ENCODE results near the gene IL21R.
A peak's percentile ranks its signal among the peaks of the same experiment; 100 is the strongest.

Gene IL21R

DNA sequence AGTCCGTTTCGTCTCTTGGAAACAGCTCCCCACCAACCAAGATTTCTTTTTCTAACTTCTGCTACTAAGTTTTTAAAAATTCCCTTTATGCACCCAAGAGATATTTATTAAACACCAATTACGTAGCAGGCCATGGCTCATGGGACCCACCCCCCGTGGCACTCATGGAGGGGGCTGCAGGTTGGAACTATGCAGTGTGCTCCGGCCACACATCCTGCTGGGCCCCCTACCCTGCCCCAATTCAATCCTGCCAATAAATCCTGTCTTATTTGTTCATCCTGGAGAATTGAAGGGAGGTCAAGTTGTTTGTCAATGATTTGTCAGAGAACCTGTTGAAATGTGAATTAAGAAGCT is 48.2 kb downstream of the IL21R start:
- Histone ChIP-seq H3K79me2 (ENCODE audit: control insufficient read depth, low read length) (no peaks in the 10 kb centered on the region), H3K36me3 (ENCODE audit: control insufficient read depth, low read length) (peaks cover 41% of the 10 kb centered on the region), H3K27ac (ENCODE audit: low read depth, low read length) (no peak overlapping the region; the same call in 1 of the 2 replicates), H4K20me1 (ENCODE audit: control insufficient read depth, insufficient read depth, low read depth, low read length) (no peaks in the 10 kb centered on the region), H3F3A (ENCODE audit: control insufficient read depth, insufficient read depth) (peaks cover 10% of the 10 kb centered on the region), H3K27me3 (ENCODE audit: control insufficient read depth, low read length) (0 out of 2 replicates have a peak, but pooled peaks cover 7% of the 10 kb centered on the region), H3K4me1 (ENCODE audit: control insufficient read depth, low read length) (peaks cover 53% of the 10 kb centered on the region), H3K9me3 (ENCODE audit: control insufficient read depth, insufficient read depth, low read length) (no peaks in the 10 kb centered on the region), H3K4me2 (ENCODE audit: low read length) (peak overlapping the region; percentile 24), H3K4me3 (ENCODE audit: low read length) (no peak overlapping the region), H3K9me2 (replicated peaks; ENCODE audit: control insufficient read depth, low read length) (no peaks in the 10 kb centered on the region)
- TF ChIP-seq EZH2phosphoT487 (IDR thresholded peaks at IDR 0.05; ENCODE audit: borderline replicate concordance, low read length) (no peak), CTCF (IDR thresholded peaks at IDR 0.05; ENCODE audit: low read depth, low read length, poor library complexity, severe bottlenecking) (no peak)

DNA sequence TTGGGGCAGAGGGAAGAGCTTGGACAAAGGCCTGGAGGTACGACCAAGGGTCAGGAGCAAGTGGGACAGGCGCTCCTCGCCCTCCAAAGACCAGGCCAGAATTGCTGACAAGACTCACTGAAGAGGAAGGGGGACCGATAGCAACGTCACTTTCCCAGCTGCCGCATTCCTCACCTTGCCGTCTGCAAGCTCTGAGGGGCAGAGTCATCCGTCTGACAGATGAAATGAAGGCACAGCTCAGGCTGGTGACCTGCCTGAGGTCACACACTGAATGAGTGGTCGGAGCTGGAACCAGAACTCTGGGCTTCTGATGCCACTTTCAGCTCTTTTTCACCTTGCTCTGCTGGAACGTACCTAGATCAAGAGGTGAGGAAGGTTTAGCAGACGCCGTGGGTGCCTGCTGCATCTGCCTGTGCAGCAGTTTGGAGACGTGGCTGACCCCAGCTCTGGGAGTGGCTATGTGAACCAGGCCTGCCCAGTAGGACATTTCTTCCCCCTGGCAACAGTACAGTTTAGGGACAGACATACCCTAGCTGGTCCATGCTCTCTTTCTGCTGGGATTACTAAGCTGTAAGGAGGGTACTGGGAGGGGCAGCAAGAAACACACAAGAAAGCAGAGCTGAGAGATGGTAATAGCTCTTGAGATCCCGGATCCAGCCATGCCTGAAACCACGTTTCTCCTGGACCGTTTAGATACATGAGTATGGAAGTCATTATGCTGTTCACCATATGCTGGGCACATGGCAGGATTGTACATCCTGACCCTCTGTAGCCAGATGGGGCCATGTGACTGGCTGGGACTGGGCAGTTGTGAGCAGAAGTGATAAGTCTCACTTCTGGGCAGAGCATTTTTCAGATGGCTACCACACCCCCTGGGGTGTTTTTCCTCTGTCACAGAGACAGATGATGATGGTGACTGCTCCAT is 50.9 kb downstream of the IL21R start:
- no peak for TF ChIP-seq CTCF (IDR thresholded peaks at IDR 0.05; ENCODE audit: low read depth, low read length, poor library complexity, severe bottlenecking)
- no peak for TF ChIP-seq EZH2phosphoT487 (IDR thresholded peaks at IDR 0.05; ENCODE audit: borderline replicate concordance, low read length)
- Histone ChIP-seq H3K9me2 (replicated peaks; ENCODE audit: control insufficient read depth, low read length) (no peaks in the 10 kb centered on the region), H3K4me2 (ENCODE audit: low read length) (no peak overlapping the region), H3K9me3 (ENCODE audit: control insufficient read depth, insufficient read depth, low read length) (no peaks in the 10 kb centered on the region), H4K20me1 (ENCODE audit: control insufficient read depth, insufficient read depth, low read depth, low read length) (no peaks in the 10 kb centered on the region), H3K27ac (ENCODE audit: low read depth, low read length) (no peak overlapping the region), H3K79me2 (ENCODE audit: control insufficient read depth, low read length) (no peaks in the 10 kb centered on the region), H3K4me1 (ENCODE audit: control insufficient read depth, low read length) (peaks cover 56% of the 10 kb centered on the region), H3K27me3 (ENCODE audit: control insufficient read depth, low read length) (0 out of 2 replicates have a peak, but pooled peaks cover 7% of the 10 kb centered on the region), H3K4me3 (ENCODE audit: low read length) (no peak overlapping the region), H3F3A (ENCODE audit: control insufficient read depth, insufficient read depth) (peaks cover 10% of the 10 kb centered on the region), H3K36me3 (ENCODE audit: control insufficient read depth, low read length) (peaks cover 15% of the 10 kb centered on the region)

GRCh38 chr16:27453494-27453825 is 51.5 kb downstream of the IL21R start:
- Histone ChIP-seq H3K4me1 (ENCODE audit: control insufficient read depth, low read length) (peaks cover 56% of the 10 kb centered on the region), H3K4me3 (ENCODE audit: low read length) (no peak overlapping the region), H3F3A (ENCODE audit: control insufficient read depth, insufficient read depth) (peaks cover 10% of the 10 kb centered on the region), H3K36me3 (ENCODE audit: control insufficient read depth, low read length) (peaks cover 12% of the 10 kb centered on the region), H3K27me3 (ENCODE audit: control insufficient read depth, low read length) (0 out of 2 replicates have a peak, but pooled peaks cover 7% of the 10 kb centered on the region), H3K9me2 (replicated peaks; ENCODE audit: control insufficient read depth, low read length) (no peaks in the 10 kb centered on the region), H3K27ac (ENCODE audit: low read depth, low read length) (no peak overlapping the region), H4K20me1 (ENCODE audit: control insufficient read depth, insufficient read depth, low read depth, low read length) (no peaks in the 10 kb centered on the region), H3K4me2 (ENCODE audit: low read length) (no peak overlapping the region), H3K79me2 (ENCODE audit: control insufficient read depth, low read length) (no peaks in the 10 kb centered on the region), H3K9me3 (ENCODE audit: control insufficient read depth, insufficient read depth, low read length) (no peaks in the 10 kb centered on the region)
- TF ChIP-seq EZH2phosphoT487 (IDR thresholded peaks at IDR 0.05; ENCODE audit: borderline replicate concordance, low read length) = no peak
- no peak for TF ChIP-seq CTCF (IDR thresholded peaks at IDR 0.05; ENCODE audit: low read depth, low read length, poor library complexity, severe bottlenecking)
